Kidney glomerular epithelial cell (primary cell): Measurements from ENCODE around the gene SYT7.

Experiments
- DNase-seq: peaks from one replicate; lab custom pipeline; 2025; lab: John Stamatoyannopoulos, UW

SYT7 gene

GRCh38 chr11:61580271-61580888, 496 bp downstream of the SYT7 start:
- DNase-seq, result no peak

- DNase-seq, result no peak
Observed at GRCh38 chr11:61579676-61580270, 1.1 kb downstream of the SYT7 start.

DNA sequence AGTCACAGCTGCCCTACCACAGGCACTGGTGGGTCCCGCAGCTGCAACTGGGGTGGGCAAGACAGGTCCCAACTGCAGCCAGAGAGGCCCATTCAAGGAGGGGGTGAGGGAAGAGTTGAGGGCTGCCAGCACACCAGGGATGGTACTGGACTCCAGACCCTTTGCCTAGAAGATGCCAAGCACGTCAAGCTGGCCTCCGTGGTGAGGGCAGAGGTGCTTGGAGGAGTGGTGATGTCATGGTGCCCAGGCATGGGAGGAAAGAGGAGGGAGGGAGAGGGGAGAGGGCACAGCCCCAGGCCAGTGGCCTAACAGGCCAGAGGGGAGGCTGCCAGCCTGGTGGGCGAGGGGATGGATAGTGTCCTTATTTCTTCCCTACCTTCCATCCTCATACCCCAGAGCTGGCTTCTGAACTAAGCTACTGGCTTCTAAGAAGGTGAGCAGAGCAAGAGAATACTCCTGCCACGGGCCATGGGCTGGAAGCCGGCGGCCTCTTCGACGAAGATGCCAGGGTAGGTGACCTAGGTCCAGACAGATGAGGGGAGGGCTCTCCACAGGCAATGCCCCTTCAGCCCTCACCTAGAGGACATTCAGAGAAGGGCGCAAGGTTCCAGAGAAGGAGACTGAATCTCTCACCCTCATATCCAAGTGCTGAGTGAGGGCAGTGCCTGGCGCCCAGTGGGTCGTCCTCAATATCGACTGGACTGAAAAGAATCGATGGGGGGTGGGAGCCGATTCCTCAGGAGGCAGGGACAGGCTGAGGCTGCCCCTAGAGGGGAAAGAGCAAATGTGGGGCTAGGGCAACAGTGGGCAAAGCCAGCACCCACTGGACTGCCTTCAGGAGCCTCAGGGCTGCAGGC, 1.8 kb downstream of the SYT7 start:
- DNase-seq, result no peak

DNA sequence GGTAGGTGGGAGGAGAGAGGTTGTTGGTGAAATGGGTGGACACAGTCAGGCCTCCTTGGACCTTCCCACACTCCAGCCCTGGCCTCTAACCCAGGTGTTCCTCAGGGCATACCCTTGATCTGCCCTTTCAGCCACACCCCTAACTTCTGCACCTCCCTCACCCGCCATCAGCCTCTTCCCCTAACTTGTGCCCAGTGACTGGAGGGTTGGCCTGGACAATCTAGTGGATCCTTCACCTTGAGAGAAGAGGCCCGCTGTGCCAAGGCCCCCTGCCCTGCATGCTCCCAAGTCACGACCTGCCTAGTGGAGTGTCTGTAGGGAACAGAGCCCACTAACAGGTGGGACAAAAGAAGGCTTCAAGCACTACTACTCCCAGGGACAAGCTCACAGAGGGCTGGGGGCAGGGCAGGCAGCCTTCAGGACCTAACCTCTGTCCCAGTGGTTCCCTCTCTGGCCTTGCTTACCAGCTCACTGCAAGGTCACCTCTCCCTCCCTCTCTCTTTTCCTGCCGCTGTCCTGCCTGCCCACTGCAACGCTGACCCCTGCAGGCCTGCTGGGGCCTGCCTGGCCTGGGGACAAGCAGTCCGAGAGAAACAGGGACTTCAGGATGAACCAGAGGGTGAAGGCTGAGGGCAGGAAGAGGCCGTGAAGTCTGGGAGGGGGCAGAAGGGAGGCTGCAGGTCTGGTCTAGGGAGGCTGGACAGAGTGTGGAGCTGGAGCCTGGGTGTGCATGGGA, 3.3 kb downstream of the SYT7 start:
- DNase-seq, result no peak

DNA sequence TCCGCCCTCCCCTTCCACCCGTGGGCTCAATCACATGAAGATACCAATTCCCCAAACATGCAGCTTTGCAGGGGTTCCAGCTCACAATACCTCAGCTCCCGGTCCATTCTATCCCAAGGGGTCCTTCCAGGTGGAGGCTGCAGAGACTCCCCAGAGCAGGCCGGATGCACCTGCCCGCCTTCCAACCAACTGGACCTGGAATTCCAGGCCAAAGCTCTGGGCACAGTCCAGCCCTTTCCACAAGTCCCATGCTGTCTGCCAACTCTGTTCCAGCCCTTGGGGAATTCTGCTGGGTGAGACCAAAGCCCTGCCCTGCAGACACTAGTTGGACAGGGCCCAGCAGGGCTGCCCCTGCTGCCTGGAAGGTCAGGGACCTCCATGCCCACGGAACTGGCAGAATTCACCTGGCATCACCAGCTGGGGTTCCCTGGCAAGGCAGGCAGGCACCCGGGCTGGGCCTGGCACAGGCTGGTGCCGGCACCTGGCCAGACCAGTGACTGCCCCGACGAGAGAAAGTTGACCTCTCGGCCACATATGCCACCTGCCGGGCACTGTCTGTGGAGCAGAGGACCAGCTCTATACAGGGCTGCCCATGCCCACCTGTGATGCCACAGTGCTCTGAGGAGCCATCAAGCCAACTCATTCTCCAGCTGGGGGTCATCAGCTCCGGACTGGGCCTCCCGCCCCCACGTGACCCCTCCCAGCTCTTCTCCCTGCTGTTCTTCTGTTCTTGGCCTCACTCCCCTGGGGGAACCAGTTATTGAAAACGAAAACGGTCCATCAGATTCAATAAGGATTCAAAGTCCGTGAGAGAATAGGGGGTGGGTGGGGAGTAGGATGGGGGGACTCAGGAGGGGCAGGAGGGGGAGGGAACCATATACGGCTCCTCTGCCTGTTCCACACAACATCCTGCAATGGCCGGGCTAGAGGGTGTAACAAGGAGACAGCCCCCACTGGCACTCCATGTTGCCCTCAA, 4.7 kb downstream of the SYT7 start:
- DNase-seq, result no peak

- DNase-seq, result no peak
Observed at GRCh38 chr11:61574611-61575010, 6.3 kb downstream of the SYT7 start.

GRCh38 chr11:61572913-61573312, 8.0 kb downstream of the SYT7 start:
- DNase-seq, result no peak

DNA sequence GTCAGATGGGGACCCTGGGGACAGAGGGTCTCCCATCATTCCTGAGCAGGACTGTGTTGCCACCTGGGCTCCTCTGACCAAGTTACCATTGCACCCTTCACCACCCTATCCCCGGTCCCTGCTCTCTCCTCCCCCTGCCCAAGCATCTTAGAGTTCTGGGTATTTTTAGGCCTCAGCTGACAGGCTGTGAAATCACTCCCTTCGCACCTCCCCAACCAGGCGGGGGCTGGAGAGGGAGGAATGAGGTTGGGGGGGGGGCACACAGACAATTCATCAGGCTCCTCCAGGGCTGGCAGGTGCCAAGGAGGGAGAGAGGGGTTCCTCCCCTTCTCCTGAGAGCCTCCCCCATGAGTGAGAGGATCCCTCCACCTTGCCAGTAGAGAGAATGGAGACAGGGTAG, 9.0 kb downstream of the SYT7 start:
- no peak for DNase-seq

- no peak for DNase-seq
Observed at GRCh38 chr11:61571337-61571736, 9.5 kb downstream of the SYT7 start.

- DNase-seq, result no peak
Observed at GRCh38 chr11:61569701-61570100, 11.2 kb downstream of the SYT7 start.

- no peak for DNase-seq
Observed at GRCh38 chr11:61569018-61569417, 11.9 kb downstream of the SYT7 start.

- DNase-seq, result peak; percentile 50
Observed at GRCh38 chr11:61567286-61568061, 13.4 kb downstream of the SYT7 start.

GRCh38 chr11:61564936-61565696, 15.8 kb downstream of the SYT7 start:
- DNase-seq, result no peak

DNA sequence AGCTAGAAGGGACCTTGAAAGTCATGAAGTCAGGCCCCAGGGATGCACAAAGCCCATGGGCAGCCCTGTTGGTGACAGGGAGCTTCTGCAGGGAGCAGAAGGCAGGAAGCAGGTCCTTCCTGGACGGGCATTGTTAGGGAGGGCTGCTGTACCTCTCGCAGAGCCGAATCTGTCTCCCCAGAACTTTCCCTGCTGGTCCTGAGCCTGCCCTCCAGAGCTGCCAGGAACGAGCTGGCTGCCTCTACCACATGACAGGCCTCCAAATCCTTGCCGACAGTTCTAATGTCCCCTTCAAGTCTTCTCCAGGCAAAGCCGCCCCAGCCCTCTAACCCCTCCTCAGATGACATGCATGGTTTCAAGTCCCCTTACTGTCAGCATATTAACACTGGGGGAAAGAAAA, 20.1 kb downstream of the SYT7 start:
- DNase-seq, result no peak

GRCh38 chr11:61556621-61557020, 24.3 kb downstream of the SYT7 start:
- DNase-seq, result no peak

DNA sequence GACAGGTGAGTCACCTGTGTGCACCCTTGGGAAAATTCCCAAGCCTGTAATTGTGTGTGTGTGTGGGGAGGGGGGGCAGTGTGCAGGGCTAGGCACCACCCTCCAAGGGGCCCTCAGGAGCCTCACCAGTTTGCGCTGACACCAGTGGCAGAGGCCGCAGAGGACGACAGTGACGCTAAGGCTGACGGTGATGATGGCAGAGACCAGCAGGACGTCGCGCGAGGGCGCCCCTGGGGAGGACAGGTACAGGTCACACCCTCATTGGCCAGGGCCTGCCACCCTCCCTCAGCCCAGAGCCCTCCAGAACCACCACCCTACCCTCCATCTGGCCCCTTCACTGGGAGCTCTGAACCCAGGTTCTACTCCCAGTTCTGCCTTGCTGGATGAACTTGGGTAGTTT, 24.9 kb downstream of the SYT7 start:
- DNase-seq, result no peak

DNA sequence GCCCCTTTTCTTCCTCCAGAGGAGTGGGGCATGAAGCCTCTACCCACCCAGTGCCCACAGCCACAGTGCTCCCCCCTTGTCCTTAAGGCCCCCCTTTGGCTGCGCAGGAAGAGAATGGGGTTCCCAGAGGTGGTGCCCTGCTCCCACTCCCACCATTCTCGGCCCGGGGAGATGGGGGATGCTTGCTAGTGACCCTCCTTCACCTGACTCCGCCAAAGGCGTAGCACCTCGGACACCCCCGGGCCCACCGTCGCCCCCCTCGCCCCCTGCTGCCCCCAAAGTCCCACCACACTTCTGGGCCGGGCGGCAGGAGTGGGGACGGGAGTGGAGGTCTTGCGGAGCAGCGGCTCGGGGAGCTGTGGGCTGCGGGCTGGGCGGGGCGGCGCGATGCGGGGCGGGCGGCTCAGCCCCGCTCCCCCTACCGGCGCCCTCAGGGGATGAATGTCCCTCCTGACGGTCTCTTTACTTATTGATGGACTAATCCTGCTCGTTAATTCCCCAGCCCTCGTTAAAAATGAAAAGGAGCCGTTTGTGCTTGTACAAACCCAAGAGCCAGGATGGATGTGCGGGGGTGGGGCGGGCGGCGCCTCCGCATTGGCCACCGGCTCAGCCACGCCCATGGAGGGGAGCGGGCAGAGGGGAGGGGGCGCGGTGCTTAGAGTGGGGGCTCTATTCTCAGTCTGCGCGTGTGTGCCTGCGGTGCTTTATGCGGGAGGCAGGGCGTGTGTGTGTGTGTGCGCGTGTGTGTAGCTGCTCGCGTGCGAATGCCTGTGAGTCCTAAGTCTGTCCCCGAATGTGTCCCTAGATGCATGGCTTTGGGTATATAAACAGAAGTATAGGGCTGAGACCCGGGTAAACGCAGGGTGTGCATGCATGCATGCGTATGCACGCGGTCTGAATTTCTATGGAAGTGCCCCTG, 25.6 kb downstream of the SYT7 start:
- no peak for DNase-seq

GRCh38 chr11:61554172-61554988, 26.5 kb downstream of the SYT7 start:
- DNase-seq, result no peak
